Measurements from ENCODE around the gene CXCL13.

The CXCL13 gene

GRCh38 chr4:77623091-77623490 lies 17.5 kb downstream of the CXCL13 start:
- Histone ChIP-seq H3K4me3 (ENCODE audit: low read depth in 1 of 2, low read length in 1 of 2) (no peak overlapping the region), H3K9me3 (no peaks in the 10 kb centered on the region), H3K4me1 (ENCODE audit: control insufficient read depth in 1 of 2, insufficient read depth in 1 of 2, low read depth in 1 of 2, low read length in 1 of 2) (no peaks in the 10 kb centered on the region), H3K27me3 (peaks cover 13% of the 10 kb centered on the region), H3K27ac (no peak overlapping the region), H3K36me3 (no peaks in the 10 kb centered on the region)
- no peak for TF ChIP-seq CTCF (IDR thresholded peaks at IDR 0.05)

GRCh38 chr4:77624213-77624612 lies 18.6 kb downstream of the CXCL13 start:
- Histone ChIP-seq H3K27ac (no peak overlapping the region), H3K4me1 (ENCODE audit: control insufficient read depth in 1 of 2, insufficient read depth in 1 of 2, low read depth in 1 of 2, low read length in 1 of 2) (no peaks in the 10 kb centered on the region), H3K36me3 (no peaks in the 10 kb centered on the region), H3K27me3 (peaks cover 7% of the 10 kb centered on the region), H3K9me3 (no peaks in the 10 kb centered on the region), H3K4me3 (ENCODE audit: low read depth in 1 of 2, low read length in 1 of 2) (no peak overlapping the region)
- TF ChIP-seq CTCF (IDR thresholded peaks at IDR 0.05): no peak

- Histone ChIP-seq H3K27me3 (no peaks in the 10 kb centered on the region), H3K36me3 (no peaks in the 10 kb centered on the region), H3K9me3 (no peaks in the 10 kb centered on the region), H3K27ac (no peak overlapping the region), H3K4me3 (ENCODE audit: low read depth in 1 of 2, low read length in 1 of 2) (no peak overlapping the region), H3K4me1 (ENCODE audit: control insufficient read depth in 1 of 2, insufficient read depth in 1 of 2, low read depth in 1 of 2, low read length in 1 of 2) (no peaks in the 10 kb centered on the region)
- TF ChIP-seq CTCF (IDR thresholded peaks at IDR 0.05): no peak
Measured at GRCh38 chr4:77625485-77625884, 19.9 kb downstream of the CXCL13 start.

- Histone ChIP-seq H3K4me3 (ENCODE audit: low read depth in 1 of 2, low read length in 1 of 2) (no peak overlapping the region), H3K9me3 (no peaks in the 10 kb centered on the region), H3K27me3 (no peaks in the 10 kb centered on the region), H3K27ac (no peak overlapping the region), H3K36me3 (no peaks in the 10 kb centered on the region), H3K4me1 (ENCODE audit: control insufficient read depth in 1 of 2, insufficient read depth in 1 of 2, low read depth in 1 of 2, low read length in 1 of 2) (no peaks in the 10 kb centered on the region)
- no peak for TF ChIP-seq CTCF (IDR thresholded peaks at IDR 0.05)
Measured at GRCh38 chr4:77629885-77630284, 24.3 kb downstream of the CXCL13 start.

GRCh38 chr4:77631276-77631675 lies 25.7 kb downstream of the CXCL13 start:
- Histone ChIP-seq H3K36me3 (no peaks in the 10 kb centered on the region), H3K27me3 (no peaks in the 10 kb centered on the region), H3K9me3 (no peaks in the 10 kb centered on the region), H3K4me3 (ENCODE audit: low read depth in 1 of 2, low read length in 1 of 2) (no peak overlapping the region), H3K4me1 (ENCODE audit: control insufficient read depth in 1 of 2, insufficient read depth in 1 of 2, low read depth in 1 of 2, low read length in 1 of 2) (no peaks in the 10 kb centered on the region), H3K27ac (no peak overlapping the region)
- TF ChIP-seq CTCF (IDR thresholded peaks at IDR 0.05): no peak
